NCI-H1930 (cell line): ENCODE results near the gene FAM89A.

ENCODE experiments used
- DNase-seq, 2 experiments: peaks; one replicate each; lab custom pipeline; 2025; lab: John Stamatoyannopoulos, UW

FAM89A gene

GRCh38 chr1:231040019-231040799 lies at the start of gene FAM89A:
FAM89A (minus strand) TSS chr1:231040254; CDS start chr1:231040211, 43 bp downstream.
- DNase-seq, result peak in 1 of 2 experiments; percentile 42

DNA sequence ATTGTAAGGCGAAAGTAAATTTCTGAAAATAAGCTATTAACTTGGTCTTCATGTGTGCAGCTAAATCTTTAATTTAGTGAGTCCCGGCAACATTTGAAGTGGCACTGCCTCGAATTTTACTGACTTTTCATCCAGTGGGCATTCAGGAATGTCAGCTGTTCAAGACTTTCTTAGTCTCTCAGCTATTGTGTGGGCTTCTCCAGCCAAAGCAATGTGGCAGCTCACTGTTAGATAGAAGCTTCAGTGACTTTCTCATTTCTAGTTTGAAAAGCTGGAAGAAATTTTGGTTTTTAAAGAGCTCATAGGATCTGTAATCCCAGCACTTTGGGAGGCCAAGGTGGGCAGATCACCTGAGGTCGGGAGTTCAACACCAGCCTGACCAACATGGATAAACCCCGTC lies 44.3 kb upstream of the FAM89A start:
- no peak for DNase-seq

- no peak for DNase-seq
Observed at GRCh38 chr1:231079163-231079562, 39.1 kb upstream of the FAM89A start.

GRCh38 chr1:231078250-231078649 lies 38.2 kb upstream of the FAM89A start:
- no peak for DNase-seq

DNA sequence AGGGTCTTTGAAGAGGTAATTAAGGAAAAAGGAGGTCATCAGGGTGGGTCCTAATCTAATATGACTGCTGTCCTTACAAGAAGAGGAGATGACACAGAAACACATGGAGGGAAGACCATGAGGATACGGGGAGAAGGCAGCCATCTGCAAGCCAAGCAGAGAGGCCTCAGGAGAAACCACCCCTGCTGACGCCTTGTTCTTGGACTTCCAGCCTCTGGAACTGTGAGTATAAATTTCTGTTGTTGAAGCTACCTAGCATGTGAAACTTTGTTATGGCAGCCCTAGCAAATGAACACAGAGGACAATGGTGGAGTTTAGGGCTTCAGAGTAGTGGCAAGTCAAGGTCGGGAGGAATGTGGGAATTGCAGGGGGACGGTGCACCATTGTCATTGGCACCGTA lies 36.7 kb upstream of the FAM89A start:
- no peak for DNase-seq

- no peak for DNase-seq
Observed at GRCh38 chr1:231075497-231075896, 35.4 kb upstream of the FAM89A start.

DNA sequence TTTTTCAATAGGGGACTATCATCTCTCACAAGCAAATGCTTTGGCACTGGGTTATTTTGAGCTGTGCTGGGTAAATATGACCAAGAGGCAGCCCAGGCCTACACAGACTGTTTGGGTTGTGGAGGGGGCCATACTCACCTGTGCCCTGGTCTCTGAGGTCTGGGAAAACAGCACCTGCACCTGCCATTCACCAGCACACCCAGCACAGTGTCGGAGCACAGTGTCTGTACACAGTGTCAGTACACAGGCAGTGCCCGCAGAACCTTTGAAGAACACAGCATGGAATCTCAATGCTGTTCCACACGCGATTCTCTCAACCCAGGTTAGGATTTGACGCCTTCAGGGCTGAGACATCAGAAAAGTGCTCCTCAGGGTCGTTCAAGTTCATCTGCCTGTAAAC lies 35.0 kb upstream of the FAM89A start:
- no peak for DNase-seq

GRCh38 chr1:231074046-231074445 lies 34.0 kb upstream of the FAM89A start:
- no peak for DNase-seq

DNA sequence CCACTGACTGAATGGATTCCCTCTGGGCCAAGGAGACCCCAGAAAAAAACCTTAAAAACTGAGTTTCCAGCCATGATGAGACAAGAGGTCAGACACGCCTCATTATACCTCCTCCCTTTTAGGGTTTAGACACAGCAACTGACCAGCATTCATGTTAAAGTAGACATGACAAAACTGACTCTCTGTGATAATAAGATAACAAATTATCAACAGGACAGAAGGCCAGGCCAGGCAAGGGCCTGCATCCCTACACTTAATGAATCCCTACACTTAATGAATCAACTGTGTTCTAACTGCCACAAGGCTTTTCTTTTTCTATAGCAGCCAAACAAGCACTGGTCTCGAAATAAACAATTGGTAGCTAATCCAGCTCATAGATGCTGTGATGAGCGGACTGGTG lies 33.3 kb upstream of the FAM89A start:
- DNase-seq, result no peak

DNA sequence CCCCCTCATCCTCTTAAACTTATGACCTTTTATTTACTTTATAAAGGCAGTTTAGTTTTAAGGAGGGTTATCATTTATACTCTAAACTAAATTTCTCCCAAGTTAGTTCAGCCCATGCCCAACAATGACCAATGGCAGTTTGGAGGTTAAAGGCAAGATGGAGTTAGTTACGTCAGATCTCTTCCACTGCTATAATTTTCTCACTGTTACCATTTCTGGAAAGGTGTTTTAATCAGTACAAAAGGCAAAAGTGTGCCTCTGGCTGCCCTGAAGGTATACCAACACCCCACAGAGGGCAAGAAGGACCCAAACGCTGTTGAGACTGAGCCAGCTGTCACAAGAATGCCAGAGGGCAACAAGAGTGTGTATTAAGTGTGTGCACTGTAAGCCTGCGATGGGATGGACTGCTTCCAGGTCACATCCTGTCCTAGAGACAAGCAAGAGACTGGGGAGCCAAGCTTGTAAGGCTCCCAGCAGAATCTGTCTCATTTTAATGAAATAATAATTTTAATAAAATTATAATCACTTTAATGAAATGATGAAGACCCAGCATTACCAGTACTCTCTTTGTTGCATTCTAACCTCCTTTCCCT lies 32.5 kb upstream of the FAM89A start:
- DNase-seq, result no peak

- DNase-seq, result no peak
Observed at GRCh38 chr1:231072041-231072440, 32.0 kb upstream of the FAM89A start.

DNA sequence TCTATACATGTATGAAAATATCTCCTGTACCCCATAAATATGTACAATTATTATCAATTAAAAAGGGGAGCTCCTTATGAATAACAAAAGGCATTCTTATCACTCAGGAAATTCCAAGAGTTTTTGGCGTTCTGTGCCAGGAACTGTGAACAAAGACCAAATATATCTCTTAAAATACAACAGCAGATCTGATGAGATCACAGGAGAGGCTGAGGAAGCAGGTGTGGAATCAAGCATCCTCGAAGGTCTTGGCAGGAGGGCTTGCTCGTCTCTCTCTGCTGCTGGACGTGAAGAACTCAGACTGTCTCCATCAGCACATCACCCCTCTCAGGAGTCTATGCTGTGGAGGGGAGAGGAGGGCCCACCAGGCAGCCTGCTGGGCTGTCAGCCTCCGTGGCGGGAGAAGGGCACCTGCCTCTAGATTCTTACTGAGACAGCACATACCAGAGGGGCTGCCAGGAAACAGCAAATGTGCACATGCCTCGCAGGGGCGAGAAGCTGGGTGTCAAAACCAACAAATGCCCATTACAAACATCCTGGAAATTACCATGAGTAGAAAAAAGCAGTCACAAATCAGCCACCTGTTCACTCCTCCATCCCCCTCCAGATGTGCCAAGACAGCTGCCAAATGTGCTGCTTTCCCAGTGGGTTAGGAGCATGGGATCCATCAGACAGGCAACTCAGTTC lies 30.8 kb upstream of the FAM89A start:
- no peak for DNase-seq

- no peak for DNase-seq
Observed at GRCh38 chr1:231069333-231069732, 29.3 kb upstream of the FAM89A start.

DNA sequence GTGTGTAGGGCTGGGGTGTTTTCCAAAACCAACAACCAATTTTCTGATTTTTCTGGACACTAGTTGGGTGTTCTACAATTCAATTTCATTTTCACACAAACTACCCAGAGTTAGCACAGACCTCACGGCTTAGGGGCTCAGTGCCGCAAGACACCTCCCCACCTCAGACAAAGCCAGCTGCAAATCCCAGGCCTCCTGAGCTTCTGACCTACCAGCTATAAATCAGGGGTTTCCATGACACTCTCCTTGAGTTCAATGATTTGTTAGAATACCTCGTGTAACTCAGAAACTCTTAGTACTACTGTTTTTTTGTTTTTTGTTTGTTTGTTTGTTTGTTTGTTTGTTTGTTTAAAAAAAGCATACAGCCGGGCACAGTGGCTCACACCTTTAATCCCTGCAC lies 28.7 kb upstream of the FAM89A start:
- DNase-seq, result no peak

DNA sequence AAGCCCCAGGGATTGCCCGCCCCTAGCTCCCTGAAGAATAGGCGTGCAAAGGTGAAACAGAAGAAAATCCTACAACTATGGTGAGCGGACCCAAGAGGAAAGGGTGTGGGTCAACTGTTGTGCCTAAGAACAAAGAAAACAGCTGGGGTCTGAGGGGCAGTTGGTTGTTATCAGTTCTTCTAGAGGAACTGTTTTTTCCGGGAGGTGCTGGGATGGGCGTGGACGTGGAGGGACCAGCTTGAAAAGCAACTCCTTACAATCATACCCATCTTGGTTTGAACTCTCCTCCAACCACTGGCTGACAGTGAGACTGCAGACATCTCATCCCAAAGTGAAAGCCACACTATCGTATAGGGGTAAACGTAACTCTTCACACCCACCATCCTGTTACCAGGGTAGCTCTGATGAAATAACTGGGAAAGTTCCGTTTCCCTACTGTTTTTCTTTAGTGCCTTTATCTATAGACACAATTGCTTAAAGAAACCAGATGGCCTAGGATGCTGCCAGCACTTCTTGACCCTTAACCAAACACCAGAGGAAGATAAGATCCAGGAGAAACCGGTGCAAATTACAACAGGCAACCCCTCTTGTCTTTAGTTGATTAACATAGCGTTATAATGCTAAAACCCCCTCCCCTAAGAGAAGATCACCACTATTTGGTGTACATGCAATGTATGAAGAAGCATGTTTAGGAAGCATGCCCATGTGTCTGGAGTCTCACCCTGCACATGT lies 25.6 kb upstream of the FAM89A start:
- DNase-seq, result no peak

- no peak for DNase-seq
Observed at GRCh38 chr1:231064418-231064817, 24.4 kb upstream of the FAM89A start.

GRCh38 chr1:231063331-231063730 lies 23.3 kb upstream of the FAM89A start:
- DNase-seq, result no peak

DNA sequence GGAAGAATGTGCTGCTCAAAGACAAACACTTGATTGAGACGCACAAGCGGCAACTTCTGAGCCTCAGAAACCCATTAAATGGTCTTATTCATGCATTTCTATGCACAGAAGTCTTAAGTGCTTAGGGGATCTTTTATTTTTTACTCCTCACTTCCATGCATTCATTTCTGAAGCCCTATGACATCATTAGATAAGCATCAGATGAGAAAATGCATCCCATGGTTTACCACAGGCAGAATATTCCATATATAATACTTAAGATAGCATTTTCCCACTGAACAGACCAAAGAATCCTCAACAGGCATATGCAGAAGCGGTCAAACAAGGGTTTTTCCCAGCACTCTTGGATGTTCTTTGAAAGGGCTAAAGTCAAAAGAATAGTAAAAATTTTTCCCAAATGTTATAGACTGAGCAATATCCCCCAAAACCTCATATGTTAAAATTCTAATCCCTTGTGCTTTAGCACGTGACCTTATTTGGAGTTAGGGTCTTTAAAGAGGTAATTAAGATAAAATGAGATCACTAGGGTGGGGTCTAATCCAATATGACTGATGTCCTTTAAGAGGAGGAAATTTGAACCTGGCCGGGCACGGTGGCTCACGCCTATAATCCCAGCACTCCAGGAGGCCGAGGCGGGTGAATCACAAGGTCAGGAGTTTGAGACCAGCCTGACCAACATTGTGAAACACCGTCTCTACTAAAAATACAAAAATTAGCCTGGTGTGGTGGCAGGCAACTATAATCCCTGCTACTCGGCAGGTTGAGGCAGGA lies 22.6 kb upstream of the FAM89A start:
- DNase-seq, result no peak

DNA sequence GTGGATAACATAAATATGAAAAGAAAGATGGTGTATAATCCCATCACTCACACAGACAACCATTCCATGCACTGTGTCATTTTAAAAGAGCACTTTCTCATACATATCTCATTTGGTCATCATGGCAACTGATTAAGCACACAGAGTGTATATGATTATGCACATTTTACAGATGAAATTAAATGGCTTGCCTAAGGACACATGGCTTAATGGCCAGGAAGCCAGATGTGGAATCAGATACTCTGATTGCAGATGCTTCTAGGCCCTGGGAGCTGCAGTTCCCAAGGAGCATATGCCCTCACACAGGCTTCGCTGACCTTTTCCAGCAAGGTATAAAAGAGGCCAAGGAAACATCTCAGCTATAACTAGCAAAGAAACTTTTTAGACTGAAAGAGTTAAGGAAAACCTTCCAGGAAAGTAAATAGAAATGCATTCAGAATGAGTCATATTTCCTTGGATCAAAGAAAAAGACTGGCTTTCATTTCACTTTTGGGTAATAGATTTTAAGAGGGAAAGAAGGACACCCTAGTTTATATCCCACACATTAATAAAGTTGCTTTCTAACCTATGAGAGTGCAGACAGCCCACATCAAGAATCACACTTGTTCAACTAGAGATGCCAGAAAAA lies 19.6 kb upstream of the FAM89A start:
- no peak for DNase-seq

GRCh38 chr1:231058416-231059109 lies 18.5 kb upstream of the FAM89A start:
- DNase-seq, result no peak

DNA sequence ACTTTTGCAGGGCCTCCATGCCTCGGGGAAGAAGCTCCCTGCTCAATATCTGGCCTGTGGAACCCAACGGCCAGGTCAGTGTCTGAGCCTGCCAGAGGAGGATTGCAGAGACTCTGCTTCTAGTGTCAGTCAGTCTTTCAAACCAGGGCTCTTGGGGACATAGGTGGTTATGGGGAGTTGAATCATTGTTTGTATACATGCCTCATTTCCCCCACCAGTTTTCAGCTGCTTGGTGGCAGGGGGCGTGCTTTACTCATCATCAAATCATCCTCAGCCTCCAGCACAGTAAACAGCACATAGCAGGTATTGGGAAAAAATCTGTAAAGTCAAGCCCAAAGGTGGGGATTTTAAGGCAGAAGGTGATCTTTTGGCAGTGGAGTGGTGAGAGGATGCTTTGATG lies 17.4 kb upstream of the FAM89A start:
- no peak for DNase-seq
